ELF-1 (cell line): ENCODE measurements around the gene SGTA.
A peak's percentile ranks its signal among the peaks of the same experiment; 100 is the strongest.

ENCODE experiments used
- DNase-seq: peaks from one replicate; pipeline ENCODE4 v3.0.0-alpha.2; 2016; ENCODE audit warnings: low read depth, low spot score

The SGTA gene

GRCh38 chr19:2755448-2755705 lies 27.7 kb downstream of the SGTA start:
- DNase-seq: no peak

DNA sequence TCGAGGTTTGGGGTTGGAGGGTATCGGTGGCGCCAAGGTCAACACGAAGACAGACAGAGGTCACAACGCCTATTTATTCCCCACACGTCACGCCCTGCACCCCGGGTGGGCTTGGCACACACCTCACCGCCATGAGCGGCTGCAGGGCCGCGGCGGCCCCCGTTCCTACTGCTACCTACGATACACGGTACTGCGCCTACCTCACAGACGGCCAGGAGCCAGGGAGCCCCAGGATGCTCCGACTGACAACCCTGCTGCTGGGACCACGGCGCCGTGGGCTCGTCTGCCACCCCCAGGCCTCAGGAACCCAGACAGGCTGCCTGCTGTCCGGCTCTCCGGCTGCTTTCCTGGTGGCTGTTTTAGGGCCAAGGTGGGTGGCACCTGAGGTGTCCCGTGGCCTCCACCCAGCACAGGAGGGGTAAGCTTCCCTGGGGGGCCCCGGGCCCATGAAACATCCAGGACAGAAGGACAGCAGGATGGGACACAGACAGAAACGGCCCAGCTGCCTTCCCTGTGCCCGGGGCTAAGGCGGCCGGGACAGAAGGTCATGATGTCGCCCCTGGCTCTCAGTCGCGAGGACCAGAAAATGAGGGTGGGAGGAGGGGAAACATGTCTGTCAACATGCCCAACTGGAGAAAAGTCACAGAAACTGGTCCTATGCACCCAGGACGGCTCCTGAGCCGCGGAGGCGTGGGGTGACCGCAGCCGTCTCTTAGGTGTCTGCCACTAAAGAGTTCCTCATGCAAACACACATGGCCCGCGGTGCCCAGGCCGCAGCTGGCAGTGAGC lies 28.2 kb downstream of the SGTA start:
- no peak for DNase-seq

- DNase-seq: no peak
Observed at GRCh38 chr19:2751438-2751830, 31.6 kb downstream of the SGTA start.

GRCh38 chr19:2750808-2751437 lies 32.1 kb downstream of the SGTA start:
- no peak for DNase-seq

DNA sequence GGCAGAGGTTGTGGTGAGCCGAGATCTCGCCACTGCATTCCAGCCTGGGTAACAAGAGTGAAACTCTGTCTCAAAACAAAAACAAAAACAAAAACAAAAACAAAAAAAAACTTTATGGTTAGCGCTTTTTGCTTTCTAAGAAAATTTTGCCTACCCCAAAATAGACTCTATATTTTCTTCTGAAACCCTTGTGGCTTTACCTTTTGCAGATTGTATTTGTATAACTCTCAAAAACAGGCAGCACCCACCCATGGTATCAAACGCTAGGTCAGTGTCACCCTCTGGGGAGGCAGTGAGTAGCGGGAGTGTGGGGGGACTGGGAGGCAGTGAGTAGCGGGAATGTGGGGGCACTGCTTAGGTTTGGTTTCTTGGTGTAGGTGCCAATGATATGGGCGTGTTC lies 35.7 kb downstream of the SGTA start:
- no peak for DNase-seq

DNA sequence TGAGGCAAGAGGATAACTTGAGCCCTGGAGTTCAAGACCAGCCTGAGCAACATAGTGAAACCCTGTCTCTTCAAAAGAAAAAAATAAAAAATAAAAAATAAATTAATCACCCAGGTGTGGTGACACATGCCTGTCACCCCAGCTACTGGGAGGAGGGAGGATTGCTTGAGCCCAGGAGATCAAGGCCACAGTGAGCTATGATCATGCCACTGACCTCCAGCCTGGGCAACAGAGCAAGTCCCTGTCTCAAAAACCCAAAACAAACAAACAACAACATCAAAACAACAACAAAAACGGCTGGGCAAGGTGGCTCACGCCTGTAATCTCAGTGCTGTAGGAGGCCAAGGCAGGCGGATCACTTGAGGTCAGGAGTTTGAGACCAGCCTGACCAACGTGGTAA lies 39.0 kb downstream of the SGTA start:
- no peak for DNase-seq

- no peak for DNase-seq
Observed at GRCh38 chr19:2743099-2743498, 40.0 kb downstream of the SGTA start.

GRCh38 chr19:2740314-2740656 lies 42.8 kb downstream of the SGTA start:
- no peak for DNase-seq

DNA sequence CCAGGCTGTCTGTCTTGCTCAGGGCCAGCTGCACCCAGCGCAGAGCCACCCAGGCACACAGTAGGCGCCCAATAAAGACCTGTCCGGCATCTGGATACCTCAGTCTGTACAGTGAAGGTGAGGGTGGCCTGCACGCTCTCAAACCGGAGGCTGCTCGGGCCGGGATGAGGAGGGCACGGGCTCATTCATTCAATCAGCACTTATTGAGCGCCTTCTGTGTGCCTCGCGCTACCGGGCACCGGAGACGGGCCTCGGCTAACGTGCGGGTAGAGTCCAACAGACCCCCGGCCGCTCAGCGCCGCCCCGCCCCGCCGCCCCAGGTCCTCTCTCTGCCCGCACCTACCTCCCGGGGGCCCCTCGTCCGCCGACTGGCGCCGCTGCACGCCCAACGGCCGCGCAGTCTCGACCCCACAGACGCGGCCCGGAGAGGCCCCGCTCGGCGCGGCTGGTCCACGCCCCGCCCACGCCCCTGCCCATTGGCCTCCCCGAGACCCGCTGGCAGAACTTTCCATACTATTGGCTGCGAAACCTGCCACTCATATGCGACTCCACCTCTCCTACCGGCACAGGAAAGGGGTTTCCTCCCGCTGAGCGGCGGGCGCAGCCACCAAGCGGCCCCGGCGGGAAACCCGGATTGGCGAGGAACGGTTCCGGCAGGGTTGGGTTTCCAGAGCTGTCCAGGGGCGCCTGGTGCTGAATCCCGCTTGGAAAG lies 43.3 kb downstream of the SGTA start, which contains the start of gene SLC39A3:
Gene SLC39A3 (minus strand): TSS at position 416 of the 712 bp plus-strand sequence. CDS start 2,760 bp downstream, outside the sequence.
- DNase-seq: peak; percentile 99

GRCh38 chr19:2736550-2737190 lies 46.4 kb downstream of the SGTA start:
- no peak for DNase-seq

- DNase-seq: no peak
Observed at GRCh38 chr19:2735374-2735773, 47.7 kb downstream of the SGTA start.

DNA sequence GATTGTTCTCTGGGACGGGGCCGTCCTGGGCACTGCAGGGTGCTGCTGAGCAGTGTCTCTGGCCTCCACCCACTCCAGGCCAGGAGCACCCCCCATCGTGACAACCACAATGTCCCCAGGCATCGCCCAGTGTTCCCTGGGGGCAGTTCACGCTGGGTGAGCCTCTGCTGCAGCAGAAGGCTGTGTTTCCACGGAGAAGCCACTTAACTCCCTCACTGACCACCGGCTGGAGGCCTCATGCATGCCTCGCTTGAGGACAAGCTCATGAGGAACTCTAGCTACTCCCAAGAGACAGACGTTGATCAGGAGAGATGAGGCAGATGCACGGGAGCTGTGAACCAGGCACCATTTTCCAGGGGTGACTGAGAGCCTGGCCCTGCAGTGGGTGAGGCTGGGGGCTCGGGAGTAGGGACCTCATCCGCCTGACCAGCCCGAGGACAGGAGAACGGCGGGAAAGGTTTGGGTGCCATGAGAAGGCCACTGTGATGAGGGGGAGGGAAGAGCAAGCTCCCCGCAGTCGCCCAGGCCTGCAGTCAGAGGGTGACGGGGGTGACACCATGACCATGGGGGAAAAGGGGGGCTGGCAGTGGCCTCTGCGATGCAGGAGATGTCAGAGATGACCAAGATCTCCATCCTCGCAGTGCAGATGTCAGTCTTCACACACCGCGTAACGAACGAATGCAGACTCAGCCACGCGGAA lies 48.3 kb downstream of the SGTA start:
- no peak for DNase-seq

GRCh38 chr19:2733930-2734588 lies 49.0 kb downstream of the SGTA start:
- DNase-seq: no peak

DNA sequence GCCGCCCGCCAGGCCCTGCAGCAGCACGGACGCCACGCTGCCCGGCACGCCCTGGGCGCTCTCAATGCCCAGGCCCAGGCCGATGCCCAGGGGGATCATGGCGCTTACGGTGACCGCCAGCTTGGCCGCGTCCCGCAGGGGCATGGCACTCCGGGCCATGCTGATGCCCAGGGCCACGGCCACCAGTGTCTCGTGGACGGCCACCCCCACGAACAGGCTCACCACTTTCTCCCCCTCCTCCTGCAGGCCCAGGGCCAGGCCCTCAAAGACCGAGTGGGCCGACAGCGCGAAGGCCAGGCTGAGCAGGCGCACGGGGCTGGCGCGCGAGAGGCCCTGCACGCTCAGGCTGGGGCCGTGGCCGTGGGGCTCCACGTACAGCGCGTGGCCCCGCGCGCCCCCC lies 50.2 kb downstream of the SGTA start:
- DNase-seq: no peak

GRCh38 chr19:2732157-2732725 lies 50.8 kb downstream of the SGTA start:
- no peak for DNase-seq

- no peak for DNase-seq
Observed at GRCh38 chr19:2731181-2731995, 51.7 kb downstream of the SGTA start.

GRCh38 chr19:2729943-2730818 lies 52.9 kb downstream of the SGTA start:
- DNase-seq: no peak

- DNase-seq: no peak
Observed at GRCh38 chr19:2728783-2729387, 54.2 kb downstream of the SGTA start.

- DNase-seq: peak; percentile 19
Observed at GRCh38 chr19:2727640-2727944, 55.5 kb downstream of the SGTA start.
